KBM-7 (cell line): ENCODE data around the gene RBL1.
"Not testable (repeated sequence)": the region's sequence is repeated elsewhere in the genome, so short reads cannot be mapped to it uniquely, and the experiment has no call there.

Experiments used
- DNase-seq: peaks from one replicate; pipeline ENCODE4 v3.0.0-alpha.2; 2015
- in situ Hi-C: fragments of 300-500 bp; cut with MboI; formaldehyde crosslinking; loops from 2 replicates; pipeline ENCODE4 v1.14.3; 2020; ENCODE audit warnings: low sequenced_read_pairs, low pct_unique_long_range_greater_than_20kb, mixed read lengths

RBL1 gene

DNA sequence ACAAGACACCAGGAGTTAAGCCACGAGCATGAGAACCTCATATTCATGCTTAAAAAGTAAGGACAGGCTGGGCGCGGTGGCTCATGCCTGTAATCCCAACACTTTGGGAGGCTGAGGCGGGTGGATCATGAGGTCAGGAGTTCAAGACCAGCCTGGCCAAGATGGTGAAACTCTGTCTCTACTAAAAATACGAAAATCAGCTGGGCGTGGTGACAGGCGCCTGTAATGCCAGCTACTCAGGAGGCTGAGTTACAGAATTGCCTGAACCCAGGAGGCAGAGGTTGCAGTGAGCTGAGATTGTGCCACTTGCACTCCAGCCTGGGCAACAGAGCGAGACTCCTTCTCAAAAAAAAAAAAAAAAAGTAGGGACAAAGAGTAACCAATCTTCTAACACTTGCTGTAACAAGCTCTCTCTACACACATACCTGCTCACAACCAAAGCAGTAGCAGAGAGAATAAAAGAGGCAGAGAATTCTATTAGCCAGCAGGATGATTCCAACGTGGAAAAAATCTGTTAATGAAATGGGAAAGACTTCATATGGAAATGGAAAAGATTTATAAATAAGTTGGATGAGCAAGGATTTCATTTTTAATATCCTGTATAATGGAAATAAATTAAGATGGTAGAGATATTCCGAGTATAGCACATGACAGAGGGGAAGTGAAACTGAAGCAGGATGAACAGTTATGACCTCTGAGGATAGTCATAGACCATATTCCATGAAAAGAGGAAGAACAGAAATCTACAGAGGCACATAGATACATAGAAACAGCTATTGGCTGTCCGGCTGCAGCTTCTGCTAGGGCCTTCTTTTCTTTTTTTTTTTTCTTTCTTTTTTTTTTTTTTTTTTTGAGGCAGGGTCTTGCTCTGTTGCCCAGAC, 90.5 kb downstream of the RBL1 start:
- peak; percentile 83 for DNase-seq
- in situ Hi-C loops: not testable (repeated sequence)

DNA sequence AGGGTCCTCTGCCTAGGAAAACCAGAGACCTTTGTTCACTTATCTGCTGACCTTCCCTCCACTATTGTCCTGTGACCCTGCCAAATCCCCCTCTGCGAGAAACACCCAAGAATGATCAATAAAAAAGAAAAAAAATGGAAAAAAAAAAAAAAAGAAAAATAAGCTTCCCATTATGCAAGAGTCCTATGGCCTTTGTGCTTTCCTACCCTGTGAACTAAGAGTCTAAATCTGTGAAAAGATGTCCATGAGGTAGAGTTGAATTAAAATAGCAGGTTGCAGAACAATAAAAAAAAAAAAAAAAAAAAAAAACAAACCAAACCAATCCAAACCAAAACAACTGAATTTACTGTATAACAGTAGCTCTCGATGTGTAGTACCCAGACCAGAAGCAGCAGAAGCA, 94.2 kb downstream of the RBL1 start:
- DNase-seq, in situ Hi-C loops: not testable (repeated sequence)

GRCh38 chr20:37000171-37000570, 95.6 kb downstream of the RBL1 start:
- DNase-seq, in situ Hi-C loops: not testable (repeated sequence)

- DNase-seq: no peak
- in situ Hi-C loops: no loop called here
Observed at GRCh38 chr20:36998652-36999051, 97.1 kb downstream of the RBL1 start.

DNA sequence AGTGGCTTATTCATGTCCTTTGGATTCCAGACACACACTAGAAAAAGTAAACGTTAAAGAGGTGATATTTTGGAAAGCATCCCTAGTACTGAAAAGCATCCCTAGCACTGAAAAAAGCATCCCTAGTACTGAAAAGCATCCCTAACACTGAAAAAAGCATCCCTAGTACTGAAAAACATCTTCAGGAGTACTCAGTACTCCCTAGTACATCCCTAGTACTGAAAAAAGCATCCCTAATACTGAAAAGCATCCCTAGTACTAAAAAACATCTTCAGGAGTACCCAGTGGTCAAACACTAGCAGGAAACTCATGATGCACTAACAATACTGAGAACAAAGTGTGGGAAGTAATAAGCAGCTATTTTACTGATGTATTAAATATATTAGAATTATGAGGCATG, 98.7 kb downstream of the RBL1 start:
- in situ Hi-C loops: no loop called here
- DNase-seq: no peak

DNA sequence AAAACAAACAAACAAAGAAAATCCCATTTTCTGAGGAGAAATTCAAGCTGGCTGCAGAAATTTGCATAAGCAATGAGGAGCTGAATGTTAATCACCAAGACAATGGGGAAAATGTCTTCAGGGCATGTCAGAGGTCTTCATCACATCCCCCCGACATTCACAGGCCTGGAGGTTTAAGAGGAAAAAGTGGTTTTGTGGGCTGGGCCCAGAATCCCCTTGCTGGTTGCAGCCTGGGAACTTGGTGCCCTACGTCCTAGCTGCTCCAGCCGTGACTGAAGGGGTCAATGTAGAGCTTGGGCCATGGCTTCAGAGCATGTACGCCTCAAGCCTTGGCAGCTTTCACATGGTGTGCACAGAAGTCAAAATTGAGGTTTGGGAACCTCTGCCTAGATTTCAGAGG, 101.6 kb downstream of the RBL1 start:
- in situ Hi-C loops, DNase-seq: not testable (repeated sequence)

DNA sequence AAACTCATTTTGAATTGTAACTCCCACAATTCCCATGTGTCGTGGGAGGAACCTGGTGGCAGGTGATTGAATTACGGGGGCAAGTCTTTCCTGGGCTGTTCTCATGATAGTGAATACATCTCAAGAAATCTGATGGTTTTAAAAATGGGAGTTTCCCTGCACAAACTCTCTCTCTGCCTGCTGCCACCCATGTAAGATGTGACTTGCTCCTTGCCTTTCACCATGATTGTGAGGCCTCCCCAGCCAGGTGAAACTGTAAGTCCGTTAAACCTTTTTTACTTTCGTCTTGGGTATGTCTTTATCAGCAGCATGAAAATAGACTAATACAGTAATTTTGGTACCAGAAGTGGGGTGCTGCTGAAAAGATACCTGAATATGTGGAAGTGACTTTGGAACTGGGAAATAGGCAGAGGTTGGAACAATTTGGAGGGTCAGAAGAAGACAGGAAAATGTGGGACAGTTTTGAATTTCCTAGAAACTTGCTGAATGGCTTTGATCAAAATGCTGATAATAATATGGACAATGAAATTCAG, 102.9 kb downstream of the RBL1 start:
- DNase-seq: no peak
- in situ Hi-C loops: no loop called here

- in situ Hi-C loops: no loop called here
- no peak for DNase-seq
Observed at GRCh38 chr20:36991703-36992102, 104.1 kb downstream of the RBL1 start.

DNA sequence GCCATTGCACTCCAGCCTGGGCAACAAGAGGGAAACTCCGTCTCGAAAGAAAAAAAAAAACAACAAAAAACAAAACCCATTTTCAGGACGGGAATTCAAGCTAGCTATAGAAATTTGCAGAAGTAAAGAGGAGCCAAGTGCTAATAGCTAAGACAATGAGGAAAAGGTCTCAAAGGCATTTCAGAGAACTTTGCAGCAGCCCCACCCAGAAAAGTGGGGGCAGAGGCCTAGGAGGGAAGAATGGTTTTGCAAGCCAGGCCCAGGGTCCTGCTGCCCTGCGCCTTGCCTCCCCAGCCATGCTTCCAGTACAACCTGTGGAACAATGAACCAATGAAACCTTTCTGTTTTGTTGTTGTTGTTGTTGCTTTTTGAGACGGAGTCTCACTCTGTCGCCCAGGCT, 106.0 kb downstream of the RBL1 start:
- DNase-seq: peak; percentile 48
- in situ Hi-C loops: no loop called here

- peak; percentile 51 for DNase-seq
- in situ Hi-C loops: no loop called here
Observed at GRCh38 chr20:36988494-36988966, 107.3 kb downstream of the RBL1 start.

GRCh38 chr20:36984257-36984638, 111.5 kb downstream of the RBL1 start:
- in situ Hi-C loops: no loop called here
- no peak for DNase-seq

DNA sequence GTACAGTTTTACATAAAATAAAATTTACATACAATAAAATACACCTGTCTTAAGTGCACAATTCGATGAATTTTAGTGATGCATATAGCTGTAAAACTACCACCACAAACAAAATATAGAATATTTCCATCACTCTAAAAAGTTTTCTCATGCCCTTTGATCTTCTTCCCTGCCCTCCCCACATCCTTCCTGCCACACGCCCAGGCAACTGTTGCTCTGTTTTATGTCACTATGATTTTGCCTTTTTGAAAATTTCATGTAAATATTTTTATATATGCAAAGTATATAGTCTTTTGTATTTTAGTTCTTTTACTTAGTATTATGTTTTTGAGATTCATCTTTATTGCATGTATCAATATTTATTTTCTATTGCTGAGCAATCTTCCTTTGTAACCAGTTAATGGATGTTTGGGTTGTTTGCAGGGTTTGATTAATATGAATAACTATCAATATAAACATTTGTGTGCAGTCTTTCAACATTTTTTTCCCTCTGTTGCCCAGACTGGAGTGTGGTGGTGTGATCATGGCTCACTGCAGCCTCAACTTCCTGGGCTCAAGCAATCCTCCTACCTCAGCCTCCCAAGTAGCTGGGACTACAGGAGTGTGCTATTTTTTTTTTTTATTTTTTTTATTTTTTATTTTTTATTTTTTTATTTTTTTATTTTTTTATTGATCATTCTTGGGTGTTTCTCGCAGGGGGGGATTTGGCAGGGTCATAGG, 120.5 kb downstream of the RBL1 start:
- in situ Hi-C loops: no loop called here
- no peak for DNase-seq

- in situ Hi-C loops: no loop called here
- DNase-seq: no peak
Observed at GRCh38 chr20:36974660-36975059, 121.1 kb downstream of the RBL1 start.

- no peak for DNase-seq
- in situ Hi-C loops: no loop called here
Observed at GRCh38 chr20:36971103-36971502, 124.7 kb downstream of the RBL1 start.

DNA sequence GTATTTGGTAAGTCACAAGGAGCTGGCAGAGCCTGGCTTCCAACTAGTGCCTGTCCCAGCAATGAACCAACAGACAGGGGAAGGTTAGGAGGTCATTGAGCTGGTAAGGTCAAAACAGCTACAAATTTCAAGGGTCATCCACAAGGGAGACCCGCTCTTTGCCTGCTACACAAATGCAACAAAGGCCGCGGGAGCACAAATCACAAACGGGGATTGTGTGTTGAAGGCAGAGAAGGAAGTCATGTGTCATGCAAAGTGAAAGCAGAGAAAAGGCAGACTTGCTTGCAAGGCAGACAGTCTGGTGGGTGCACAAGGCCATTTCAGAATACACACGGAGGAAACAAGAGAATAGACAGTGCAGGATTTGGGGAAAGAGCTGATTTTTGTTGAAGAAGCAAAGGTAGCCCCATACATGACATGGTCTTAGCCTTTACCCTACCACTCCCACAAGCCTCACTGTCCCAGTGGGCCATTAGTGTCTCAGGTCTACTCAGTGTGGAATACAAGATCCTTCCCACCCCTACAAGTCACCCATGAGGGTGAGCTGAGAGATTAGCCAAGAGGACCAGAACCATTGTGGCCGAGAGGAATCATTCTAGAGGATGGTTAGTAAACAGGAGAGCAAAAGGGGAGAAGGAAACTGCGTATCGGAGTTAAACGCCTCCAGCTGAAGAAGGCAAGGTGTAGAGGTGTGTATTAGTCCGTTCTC, 126.2 kb downstream of the RBL1 start:
- in situ Hi-C loops: no loop called here
- DNase-seq: no peak

- no peak for DNase-seq
- in situ Hi-C loops: no loop called here
Observed at GRCh38 chr20:36969051-36969450, 126.7 kb downstream of the RBL1 start.

DNA sequence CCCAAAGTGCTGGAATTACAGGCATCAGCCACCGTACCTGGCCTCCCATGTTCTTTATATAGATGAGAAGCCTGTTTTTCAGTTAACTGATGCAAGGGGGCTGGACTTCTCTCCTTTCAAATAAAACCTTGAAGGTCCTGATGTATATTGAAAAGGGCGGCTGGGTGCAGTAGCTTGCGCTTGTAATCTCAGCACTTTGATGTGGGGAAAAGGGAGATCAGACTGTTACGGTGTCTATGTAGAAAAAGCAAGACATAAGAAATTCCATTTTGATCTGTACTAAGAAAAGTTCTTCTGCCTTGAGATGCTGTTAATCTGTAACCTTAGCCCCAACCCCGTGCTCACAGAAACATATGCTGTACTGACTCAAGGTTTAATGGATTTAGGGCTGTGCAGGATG, 128.2 kb downstream of the RBL1 start:
- DNase-seq: no peak
- in situ Hi-C loops: no loop called here

DNA sequence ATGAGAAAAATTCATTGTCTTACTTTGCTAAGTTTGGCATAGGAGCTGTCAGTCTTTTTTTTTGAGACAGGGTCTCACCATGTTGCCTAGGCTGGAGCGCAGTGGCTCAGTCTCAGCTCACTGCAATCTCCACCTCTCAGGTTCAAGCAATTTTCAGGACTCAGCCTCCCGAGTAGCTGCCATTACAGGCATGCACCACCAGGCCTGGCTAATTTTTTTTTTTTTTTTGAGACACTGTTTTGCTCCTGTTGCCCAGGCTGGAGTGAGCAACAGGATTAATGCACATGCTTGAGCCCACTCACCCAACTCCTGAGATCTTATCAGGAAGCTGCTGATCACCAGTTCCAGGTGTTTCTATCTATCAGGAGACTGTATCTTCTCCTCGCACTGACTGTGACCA, 128.8 kb downstream of the RBL1 start:
- in situ Hi-C loops, DNase-seq: not testable (repeated sequence)

- in situ Hi-C loops, DNase-seq: not testable (repeated sequence)
Observed at GRCh38 chr20:36962354-36962941, 133.3 kb downstream of the RBL1 start.
